ENCODE measurements around the gene MAP1LC3A.

DNA sequence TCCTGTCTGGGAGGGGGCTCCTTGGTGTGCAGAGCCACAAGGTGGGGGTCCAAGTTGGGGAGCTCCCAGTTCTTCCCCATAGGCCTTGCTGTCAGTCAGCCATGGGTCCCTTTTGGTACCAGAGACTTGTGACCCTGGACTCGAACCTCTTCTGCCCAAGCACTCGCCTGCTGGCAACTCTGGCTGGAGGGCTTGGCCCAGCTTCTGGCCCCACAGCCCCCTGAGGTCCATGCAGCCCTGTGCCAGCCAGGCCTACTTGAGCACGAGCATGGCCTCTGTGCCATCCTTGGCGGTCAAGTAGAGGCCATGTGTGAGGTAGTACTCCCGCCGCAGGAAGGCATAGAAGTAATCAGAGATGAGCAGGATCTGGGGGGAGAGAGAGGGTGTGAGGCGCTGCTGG lies 2.1 kb downstream of the MAP1LC3A start:
- TF ChIP-seq YY1 (IDR thresholded peaks at IDR 0.05) (no peak), MAX (IDR thresholded peaks at IDR 0.05) (no peak), CTCF (IDR thresholded peaks at IDR 0.05; ENCODE audit: low read depth, low read length, missing input control) (no peak), SP1 (IDR thresholded peaks at IDR 0.05) (no peak), FOXA1 (IDR thresholded peaks at IDR 0.05) (no peak), TAF1 (conservative IDR thresholded peaks at IDR 0.05) (no peak)

All from liver (tissue), 3 donors.